RWPE2 (cell line): ENCODE data around the gene NOP53.
"Not testable (repeated sequence)": the region's sequence is repeated elsewhere in the genome, so short reads cannot be mapped to it uniquely, and the experiment has no call there.

Source experiments
- ATAC-seq: fragments of 200-7000 bp; cut with Tn5 transposase; 3 replicates; pipeline ENCODE4 v1.9.1; 2021; ENCODE audit warnings: low read depth
- DNase-seq: peaks from one replicate; pipeline ENCODE4 v3.0.0-alpha.2; 2020; ENCODE audit warnings: low spot score
- H3K27ac ChIP-seq: fragments of 450-650 bp; 2 replicates; pipeline ENCODE4 v1.5.1; 2017; ENCODE audit warnings: mild to moderate bottlenecking; ENCODE audit not compliant: poor library complexity, severe bottlenecking
- H3K27me3 ChIP-seq: fragments of 250-450 bp; sonication (Bioruptor Pico); 2 replicates; pipeline ENCODE4 v1.5.1; 2021; ENCODE audit warnings: mild to moderate bottlenecking, moderate library complexity; ENCODE audit not compliant: insufficient read depth, poor library complexity, severe bottlenecking
- H3K36me3 ChIP-seq: fragments of 250-450 bp; sonication (Bioruptor Pico); 2 replicates; pipeline ENCODE4 v1.5.1; 2020; ENCODE audit warnings: low read depth, mild to moderate bottlenecking, moderate library complexity
- H3K4me1 ChIP-seq: fragments of 250-450 bp; sonication (Bioruptor Pico); 2 replicates; pipeline ENCODE4 v1.5.1; 2021; ENCODE audit warnings: mild to moderate bottlenecking, moderate library complexity; ENCODE audit not compliant: insufficient read depth, poor library complexity, severe bottlenecking
- H3K4me3 ChIP-seq: fragments of 250-450 bp; sonication (Bioruptor Pico); 2 replicates; pipeline ENCODE4 v1.5.1; 2021; ENCODE audit warnings: mild to moderate bottlenecking, moderate library complexity; ENCODE audit not compliant: severe bottlenecking
- H3K9me3 ChIP-seq: fragments of 250-450 bp; sonication (Bioruptor Pico); 2 replicates; pipeline ENCODE4 v1.5.1; 2021; ENCODE audit warnings: mild to moderate bottlenecking, moderate library complexity; ENCODE audit not compliant: severe bottlenecking
- CTCF ChIP-seq: fragments of 450-650 bp; IDR thresholded peaks from one replicate; pipeline ENCODE4 v1.5.1; 2017; ENCODE audit warnings: mild to moderate bottlenecking, moderate library complexity; ENCODE audit not compliant: poor library complexity, severe bottlenecking

The NOP53 gene

GRCh38 chr19:47762615-47763308 lies 17.4 kb downstream of the NOP53 start:
- Histone ChIP-seq H3K9me3 (no peaks in the 10 kb centered on the region), H3K27ac (no peak overlapping the region), H3K4me3 (no peak overlapping the region), H3K27me3 (no peaks in the 10 kb centered on the region), H3K36me3 (peaks cover 14% of the 10 kb centered on the region), H3K4me1 (no peaks in the 10 kb centered on the region)
- ATAC-seq (no peak), DNase-seq (no peak)
- TF ChIP-seq CTCF, result no peak

GRCh38 chr19:47764705-47765104 lies 19.4 kb downstream of the NOP53 start:
- H3K36me3 ChIP-seq, DNase-seq, H3K27me3 ChIP-seq, ATAC-seq, H3K27ac ChIP-seq, H3K4me1 ChIP-seq, H3K9me3 ChIP-seq, H3K4me3 ChIP-seq: not testable (repeated sequence)

GRCh38 chr19:47765523-47766358 lies 20.4 kb downstream of the NOP53 start:
- DNase-seq, result no peak

GRCh38 chr19:47766359-47766620 lies 20.9 kb downstream of the NOP53 start:
- Histone ChIP-seq H3K27ac (no peak overlapping the region), H3K4me1 (no peaks in the 10 kb centered on the region)

More at GRCh38 chr19:47765523-47766358, 20.4 kb downstream of the NOP53 start:
- Histone ChIP-seq H3K9me3 (no peaks in the 10 kb centered on the region), H3K4me3 (no peak overlapping the region), H3K27ac (no peak overlapping the region), H3K27me3 (no peaks in the 10 kb centered on the region), H3K4me1 (no peaks in the 10 kb centered on the region), H3K36me3 (no peaks in the 10 kb centered on the region)
- ATAC-seq, result peak; percentile 66
- TF ChIP-seq CTCF, result peak; percentile 64

GRCh38 chr19:47766670-47767069 lies 21.3 kb downstream of the NOP53 start:
- Histone ChIP-seq H3K36me3 (no peaks in the 10 kb centered on the region), H3K27me3 (no peaks in the 10 kb centered on the region), H3K4me1 (no peaks in the 10 kb centered on the region), H3K9me3 (no peaks in the 10 kb centered on the region), H3K4me3 (no peak overlapping the region), H3K27ac (no peak overlapping the region)
- no peak for DNase-seq
- TF ChIP-seq CTCF, result no peak
- no peak for ATAC-seq

More at GRCh38 chr19:47766359-47766620, 20.9 kb downstream of the NOP53 start:
- TF ChIP-seq CTCF, result no peak
- no peak for ATAC-seq
- no peaks in the 10 kb centered on the region for H3K27me3 ChIP-seq
- no peaks in the 10 kb centered on the region for H3K36me3 ChIP-seq
- no peak overlapping the region for H3K4me3 ChIP-seq
- DNase-seq, result no peak
- no peaks in the 10 kb centered on the region for H3K9me3 ChIP-seq
